ENCODE data around the gene CCNL1.
"Not testable (repeated sequence)": the region's sequence is repeated elsewhere in the genome, so short reads cannot be mapped to it uniquely, and the experiment has no call there.

CCNL1 gene

DNA sequence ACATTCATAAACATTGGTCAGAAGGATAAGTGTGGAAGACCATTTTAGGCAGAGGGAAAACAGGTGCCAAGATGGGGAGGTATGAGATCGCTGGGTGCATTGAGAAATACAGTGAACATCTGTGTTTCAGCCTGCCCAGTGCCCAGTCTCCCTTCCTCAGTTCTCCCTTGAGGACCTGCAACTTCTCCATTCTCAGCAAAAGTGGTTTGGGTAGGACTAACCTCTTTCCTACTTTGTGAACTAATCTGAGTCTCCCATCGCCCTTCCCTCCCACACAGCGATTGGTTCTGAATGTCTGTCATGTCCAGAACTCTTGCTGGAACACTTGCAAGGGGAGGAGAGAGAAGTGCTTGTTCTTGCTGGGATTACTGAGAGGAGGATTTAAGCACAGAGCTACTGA, 10.9 kb upstream of the CCNL1 start:
- no peak for DNase-seq (ENCODE audit: low spot score)

GRCh38 chr3:157167371-157168042, 7.6 kb upstream of the CCNL1 start:
- no peak for DNase-seq (ENCODE audit: low spot score)

DNA sequence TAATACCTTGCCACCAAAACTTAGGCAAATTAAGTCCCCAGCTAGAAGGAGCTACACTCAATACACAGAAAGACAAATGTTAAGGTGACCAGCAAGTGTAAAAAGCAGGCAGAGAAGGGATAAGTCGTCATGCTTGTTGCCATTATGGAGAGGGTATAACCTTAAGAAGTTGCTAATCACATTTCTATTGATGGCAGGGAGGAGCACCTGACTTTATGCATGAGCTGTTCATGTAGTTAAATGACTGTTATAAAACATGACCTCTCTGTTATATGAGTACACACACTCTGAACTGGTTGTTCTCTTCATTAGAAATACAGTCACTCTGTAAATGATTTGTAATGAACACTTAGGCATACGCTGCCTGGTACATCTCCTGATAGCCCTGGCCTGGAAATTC, 6.6 kb upstream of the CCNL1 start:
- no peak for DNase-seq (ENCODE audit: low spot score)

DNA sequence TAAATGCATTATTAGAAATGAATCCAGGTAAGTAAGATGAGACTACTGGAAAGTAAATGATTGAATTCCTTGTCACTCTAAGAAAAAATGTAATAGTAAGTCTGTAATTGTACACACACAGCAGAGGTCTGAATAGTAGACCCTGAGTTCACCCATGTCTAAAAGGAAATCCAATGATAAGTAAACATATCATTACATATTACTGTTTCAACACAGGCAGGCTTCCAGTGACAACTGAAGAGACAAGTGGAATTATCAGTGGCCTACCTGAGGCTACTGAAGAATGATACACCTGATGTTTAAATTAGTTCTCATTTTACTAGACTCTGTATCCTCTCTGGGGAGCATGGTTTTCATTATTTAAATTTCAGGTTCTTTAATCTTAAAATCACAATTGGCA, 6.2 kb upstream of the CCNL1 start:
- DNase-seq (ENCODE audit: low spot score) = no peak

GRCh38 chr3:157163217-157163953, 3.4 kb upstream of the CCNL1 start:
- no peak for DNase-seq (ENCODE audit: low spot score)

DNA sequence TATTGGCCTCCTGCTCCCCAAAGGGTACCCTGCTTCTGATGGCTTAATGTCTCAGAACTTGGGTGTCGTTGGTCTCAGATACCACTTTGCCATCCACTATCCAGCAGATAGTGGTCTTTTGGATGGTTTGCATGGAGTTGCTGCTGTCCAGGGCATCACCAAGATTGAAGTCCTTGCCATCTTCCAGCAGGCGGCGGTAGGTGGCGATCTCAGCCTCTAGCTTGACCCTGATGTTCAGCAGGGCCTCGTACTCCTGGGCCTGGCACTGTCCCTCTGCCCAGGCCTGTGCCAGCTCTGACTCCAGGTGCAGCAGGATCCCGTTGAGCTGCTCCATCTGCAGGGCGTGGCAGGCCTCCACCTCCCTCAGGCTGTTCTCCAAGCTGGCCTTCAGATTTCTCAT, 2.7 kb upstream of the CCNL1 start:
- not testable (repeated sequence) for DNase-seq (ENCODE audit: low spot score)

GRCh38 chr3:157160658-157161424, 894 bp upstream of the CCNL1 start:
- peak; percentile 84 for DNase-seq (ENCODE audit: low spot score)

GRCh38 chr3:157159037-157159761, 748 bp downstream of the CCNL1 start:
- DNase-seq (ENCODE audit: low spot score) = peak; percentile 67

- no peak for DNase-seq (ENCODE audit: low spot score)
Measured at GRCh38 chr3:157157836-157158235, 2.1 kb downstream of the CCNL1 start.

DNA sequence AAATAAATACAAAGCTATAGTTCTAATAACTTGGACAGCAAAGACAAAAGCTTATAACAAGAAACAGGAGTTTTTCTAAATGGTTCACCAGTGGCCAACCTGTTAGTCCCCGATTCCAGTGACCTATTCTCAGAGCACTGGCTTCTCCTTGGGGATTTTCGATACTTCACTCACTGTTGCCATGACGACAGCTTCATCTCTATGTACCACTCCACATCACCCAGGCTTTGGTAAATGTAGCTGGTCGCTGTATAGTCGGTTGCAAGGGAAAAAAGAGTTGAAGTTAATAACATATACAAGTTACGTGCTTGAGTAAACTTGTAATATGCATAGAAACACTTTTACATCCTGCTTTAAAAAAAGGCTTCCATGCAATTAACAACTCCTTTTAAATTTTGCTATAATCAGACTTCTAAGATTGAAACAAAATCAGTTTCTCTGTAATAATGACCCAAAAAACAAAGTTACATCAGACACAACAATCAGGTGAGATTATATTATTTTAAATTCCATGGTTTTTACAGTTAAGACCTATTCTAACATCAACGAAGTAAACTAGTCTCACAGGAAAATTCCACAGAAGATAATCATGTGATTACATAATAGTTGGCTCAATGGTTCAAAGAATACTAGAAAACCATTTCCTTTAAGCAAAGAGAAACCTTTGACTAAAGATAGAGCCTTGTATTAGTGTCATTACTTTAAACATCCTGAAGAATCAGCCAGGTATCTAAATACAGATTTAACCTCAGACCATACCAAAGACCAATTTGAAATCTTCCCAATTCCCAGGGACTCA, 2.9 kb downstream of the CCNL1 start:
- DNase-seq (ENCODE audit: low spot score) = no peak

- no peak for DNase-seq (ENCODE audit: low spot score)
Measured at GRCh38 chr3:157155591-157155990, 4.4 kb downstream of the CCNL1 start.

DNA sequence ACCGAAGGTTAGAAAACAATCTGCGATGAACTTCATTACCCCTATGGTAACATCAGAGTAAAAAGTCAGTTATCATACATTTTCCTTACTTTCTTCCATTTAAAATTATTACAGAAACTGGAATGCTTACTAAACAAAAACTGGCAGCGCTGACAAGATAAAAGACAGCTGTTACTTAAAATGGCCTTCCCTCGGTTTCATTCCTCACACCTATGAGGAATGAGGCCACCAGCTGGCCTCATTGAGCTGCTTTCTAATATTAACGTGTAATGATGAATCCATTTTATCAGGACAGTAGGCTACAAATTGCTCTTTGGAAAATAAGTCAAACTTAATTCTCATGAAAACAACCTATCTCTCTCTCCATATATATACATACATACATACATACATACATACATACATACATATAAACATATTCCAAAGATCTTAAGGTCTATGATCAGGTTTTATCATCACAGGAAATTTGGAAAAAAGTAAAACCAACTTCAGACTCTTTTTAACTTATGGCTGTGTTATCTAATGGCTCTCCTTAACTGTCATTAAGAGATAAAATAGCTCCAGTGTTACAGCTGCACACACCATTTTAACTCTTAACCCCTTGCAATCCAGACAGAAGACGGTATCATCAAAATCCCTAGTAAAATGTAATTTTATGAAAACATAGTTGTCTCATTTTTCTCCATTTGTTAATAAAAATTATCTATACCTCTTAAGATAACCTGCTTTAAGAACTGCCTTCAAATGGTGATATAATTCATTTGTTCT, 5.2 kb downstream of the CCNL1 start:
- DNase-seq (ENCODE audit: low spot score) = no peak

DNA sequence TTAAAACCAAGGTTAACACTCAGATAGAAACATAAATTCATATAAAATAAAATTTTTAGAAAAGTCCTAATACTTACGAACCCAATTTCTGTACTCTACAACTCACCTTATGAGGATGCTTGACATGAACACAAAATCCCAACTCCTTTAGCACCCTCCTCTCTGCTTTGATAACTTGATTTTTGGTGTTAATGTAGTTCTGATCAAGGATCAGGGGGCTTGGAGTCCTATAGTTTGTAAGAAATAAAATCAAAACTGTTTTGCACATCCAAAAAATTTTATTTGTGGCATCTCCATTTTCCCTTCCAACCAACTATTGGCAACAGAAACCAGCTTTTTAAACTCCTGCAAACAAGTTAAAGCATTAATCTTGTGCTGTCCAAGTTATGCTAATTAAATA, 7.0 kb downstream of the CCNL1 start:
- DNase-seq (ENCODE audit: low spot score) = no peak

GRCh38 chr3:157152438-157152837, 7.5 kb downstream of the CCNL1 start:
- DNase-seq (ENCODE audit: low spot score) = no peak

- no peak for DNase-seq (ENCODE audit: low spot score)
Measured at GRCh38 chr3:157151627-157152026, 8.3 kb downstream of the CCNL1 start.

- DNase-seq (ENCODE audit: low spot score) = no peak
Measured at GRCh38 chr3:157151151-157151550, 8.8 kb downstream of the CCNL1 start.

- DNase-seq (ENCODE audit: low spot score) = no peak
Measured at GRCh38 chr3:157149136-157149696, 10.7 kb downstream of the CCNL1 start.

DNA sequence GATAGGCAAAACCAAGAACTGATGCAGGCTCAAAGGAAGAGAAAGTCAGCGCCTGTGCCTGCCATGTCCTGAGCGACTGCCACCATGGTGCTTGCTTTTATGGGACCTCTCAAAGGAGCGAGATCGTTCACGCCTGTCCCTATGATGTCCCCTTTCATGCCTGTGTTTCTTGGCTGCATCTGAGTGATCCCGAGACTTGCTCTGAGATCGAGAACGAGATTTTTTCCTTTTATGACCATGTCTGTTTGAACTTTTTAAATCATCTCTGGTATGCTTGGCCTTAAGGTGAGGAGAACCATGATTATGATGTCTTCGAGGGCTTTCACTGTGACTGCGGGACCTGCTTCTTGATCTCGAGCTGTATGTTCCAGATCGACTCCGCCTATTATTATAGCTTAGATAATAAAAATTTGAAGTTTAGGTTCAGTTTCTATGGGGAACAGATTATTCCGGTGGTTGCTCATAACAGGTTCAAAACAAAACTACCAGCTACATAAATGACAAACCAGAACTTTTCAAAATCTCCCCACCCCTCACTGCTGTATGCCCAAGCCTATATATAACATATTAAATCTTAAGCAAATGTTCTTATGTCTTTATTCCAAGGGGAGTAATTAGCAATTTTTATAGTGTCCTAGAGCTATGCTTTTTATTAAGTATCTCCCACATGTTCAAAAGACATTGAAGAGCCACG, 11.6 kb downstream of the CCNL1 start:
- DNase-seq (ENCODE audit: low spot score) = no peak

DNA sequence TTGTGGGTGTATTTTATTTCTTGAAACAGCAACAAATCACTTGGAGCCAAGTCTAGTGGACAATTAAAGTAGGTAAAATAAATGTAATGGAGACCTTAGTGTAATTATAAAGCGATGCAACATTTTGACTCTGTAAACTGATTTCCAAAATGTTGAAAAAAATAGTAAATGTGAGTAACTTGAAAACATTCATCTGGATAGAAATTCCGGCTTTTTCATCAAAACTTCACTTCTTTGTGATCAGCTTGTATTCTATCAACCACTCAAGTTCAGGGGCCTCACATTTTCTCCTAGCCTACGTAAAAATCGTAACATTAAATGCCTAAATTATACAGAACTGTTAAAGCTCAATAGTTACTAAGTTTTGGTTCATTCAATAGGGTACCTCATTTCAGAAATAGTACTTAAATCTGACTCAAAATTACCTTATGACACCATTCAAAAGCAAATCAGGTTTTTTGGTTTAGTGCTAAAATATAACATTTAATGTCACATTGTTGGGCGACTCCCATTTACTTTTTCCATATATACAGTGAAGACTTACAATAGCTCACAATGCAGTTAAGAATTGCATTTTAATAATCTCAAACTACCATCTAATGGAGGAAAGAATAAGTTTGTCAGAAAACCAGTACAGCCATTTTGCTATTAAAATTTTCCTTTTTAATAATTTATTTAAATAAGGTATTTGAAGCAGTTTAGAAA, 12.7 kb downstream of the CCNL1 start:
- no peak for DNase-seq (ENCODE audit: low spot score)
